GM21576 (cell line): ENCODE results near the gene HSD17B7.

Experiments used
- ATAC-seq: cut with Tn5 transposase; IDR thresholded peaks from one replicate; pipeline ENCODE4 v1.9.1; 2021; ENCODE audit warnings: mild to moderate bottlenecking, moderate library complexity; ENCODE audit not compliant: unreplicated experiment

The HSD17B7 gene

GRCh38 chr1:162854245-162854882 lies 63.9 kb downstream of the HSD17B7 start:
- peak; percentile 89 for ATAC-seq

- no peak for ATAC-seq
Observed at GRCh38 chr1:162855461-162856150, 65.1 kb downstream of the HSD17B7 start.

GRCh38 chr1:162856260-162856659 lies 65.8 kb downstream of the HSD17B7 start:
- no peak for ATAC-seq

- no peak for ATAC-seq
Observed at GRCh38 chr1:162857850-162858249, 67.3 kb downstream of the HSD17B7 start.

GRCh38 chr1:162859191-162859590 lies 68.7 kb downstream of the HSD17B7 start:
- ATAC-seq: no peak

- ATAC-seq: no peak
Observed at GRCh38 chr1:162861101-162861500, 70.6 kb downstream of the HSD17B7 start, which contains the start of gene CCDC190. TSS of gene CCDC190 (minus strand) at chr1:162861175. CDS start at chr1:162859646, 1,529 bp downstream.

GRCh38 chr1:162861625-162862024 lies 71.1 kb downstream of the HSD17B7 start:
- no peak for ATAC-seq
